ENCODE measurements around the gene C2orf68. TPM values are rescaled to one million over a fixed set of nuclear protein-coding genes. Genes with fewer than 3 reads are reported as not detected.

C2orf68 gene
- total and polyA plus RNA-seq, 2 of the 8 experiments (the other 6 are each of a cell fraction or from before 2014, with no cell fraction given), result 46.3 to 49.4 TPM

GRCh38 chr2:85642725-85643124 is 30.9 kb upstream of the C2orf68 start:
- Histone ChIP-seq H3K23me2 (ENCODE audit: low read depth, low read length) (no peaks in the 10 kb centered on the region), H3K4me3 (ENCODE audit: extremely low read depth in 1 of 4, insufficient read depth in 2 of 4, low read depth in 3 of 4, low read length in 4 of 4) (no peak overlapping the region), H2BK5ac (ENCODE audit: low read depth, low read length) (no peak overlapping the region), H3K14ac (ENCODE audit: insufficient read length) (no peak overlapping the region), H3K36me3 (ENCODE audit: control insufficient read depth in 2 of 4, insufficient read depth in 4 of 4, low read length in 3 of 4) (peaks cover 35 to 96% (median 85%) of the 10 kb centered on the region in 4 experiments), H3K4me1 (replicated peaks in 1 of 4; ENCODE audit: control insufficient read depth in 3 of 4, insufficient read depth in 4 of 4, low read length in 3 of 4) (no peaks in the 10 kb centered on the region), H4K5ac (ENCODE audit: insufficient read length, low read depth, low read length) (no peak overlapping the region), H3K79me2 (ENCODE audit: control insufficient read depth in 1 of 2, insufficient read depth in 2 of 2, low read length in 2 of 2) (no peaks in the 10 kb centered on the region), H3K23ac (ENCODE audit: insufficient read length) (no peak overlapping the region), H3K56ac (replicated peaks; ENCODE audit: insufficient read length, low read depth, low read length) (no peak overlapping the region), H3K4me2 (ENCODE audit: insufficient read depth in 1 of 2, low read depth in 2 of 2, low read length in 2 of 2) (no peak overlapping the region), H3K4ac (replicated peaks; ENCODE audit: insufficient read length, low read depth, low read length) (no peak overlapping the region), H3K9me3 (ENCODE audit: insufficient read depth in 2 of 2, low read depth in 1 of 2, low read length in 1 of 2) (no peaks in the 10 kb centered on the region), H2AK5ac (ENCODE audit: low read depth, low read length) (no peak overlapping the region), H3K79me1 (ENCODE audit: low read depth, low read length) (no peaks in the 10 kb centered on the region), H4K8ac (ENCODE audit: extremely low read depth, insufficient read depth, low read length) (no peak overlapping the region), H3K18ac (ENCODE audit: extremely low read depth, low read length) (no peak overlapping the region), H2AFZ (ENCODE audit: low read length) (no peak overlapping the region), H2BK15ac (ENCODE audit: low read length) (no peak overlapping the region), H4K91ac (replicated peaks; ENCODE audit: insufficient read length, low read length) (no peak overlapping the region), H2BK12ac (ENCODE audit: low read depth, low read length) (no peak overlapping the region), H3K9ac (replicated peaks in 1 of 4; ENCODE audit: extremely low read depth in 1 of 4, low read depth in 3 of 4, low read length in 3 of 4) (no peak overlapping the region), H3K27ac (ENCODE audit: low read depth, low read length) (no peak overlapping the region), H2BK20ac (ENCODE audit: low read length) (no peak overlapping the region), H2BK120ac (replicated peaks; ENCODE audit: low read depth, low read length) (no peak overlapping the region), H3K27me3 (replicated peaks in 1 of 4; ENCODE audit: control insufficient read depth in 3 of 4, extremely low read depth in 1 of 4, insufficient read depth in 3 of 4, low read length in 3 of 4) (no peaks in the 10 kb centered on the region), H4K20me1 (replicated peaks in 1 of 2; ENCODE audit: control insufficient read depth in 1 of 2, insufficient read depth in 2 of 2, low read length in 2 of 2) (peaks cover 0 to 4% of the 10 kb centered on the region in 2 experiments)
- no peak for FAIRE-seq
- 91% methylated on average over 3 of the region's 3 CpGs; no CpG with 5 or more reads in 1 of the 2 experiments for WGBS, 2 experiments (ENCODE audit: extremely low coverage in 1 of 2, insufficient coverage in 1 of 2, insufficient read length in 1 of 2, insufficient replicate concordance in 2 of 2, low coverage in 1 of 2, low lambda C conversion rate in 2 of 2, missing lambda C conversion rate in 1 of 2)
- no peak for DNase-seq (ENCODE audit: low read depth in 1 of 2, low spot score in 2 of 2)
- ChIA-PET POLR2A (ENCODE audit: partially characterized antibody) (interaction anchor here (1.1 kb wide), 1 partner anchor 20 kb away, joined by 4 read pairs; no protein-coding TSS in a partner anchor), CTCF (ENCODE audit: partially characterized antibody) (interaction anchor here (2.8 kb wide), 1 partner anchor 9 kb away, joined by 11 read pairs; no protein-coding TSS in a partner anchor)
